ENCODE results near the gene IKBIP. TPM values are rescaled to one million over a fixed set of nuclear protein-coding genes. Genes with fewer than 3 reads are reported as not detected.

IKBIP gene
- total and polyA plus RNA-seq, 9 of the 15 experiments (the other 6 are each of a cell fraction or from before 2014, with no cell fraction given), result 3.3 to 19.5 (median 14.9) TPM

- TF ChIP-seq RERE (CRISPR knock-in tag; IDR thresholded peaks at IDR 0.05; ENCODE audit: borderline replicate concordance) (no peak), ZBTB43 (CRISPR knock-in tag; IDR thresholded peaks at IDR 0.05) (no peak), PCBP1 (IDR thresholded peaks at IDR 0.05; ENCODE audit: low read depth, low read length, poor library complexity, severe bottlenecking) (peak; percentile 85), NCOA4 (IDR thresholded peaks at IDR 0.05; ENCODE audit: partially characterized antibody) (no peak), MCM2 (IDR thresholded peaks at IDR 0.05; ENCODE audit: low read depth) (no peak), SIRT6 (IDR thresholded peaks at IDR 0.05; ENCODE audit: low read depth, low read length) (no peak), SP2 (IDR thresholded peaks at IDR 0.05; ENCODE audit: extremely low read depth, low read depth, low read length, poor library complexity, severe bottlenecking) (peak; percentile 74), NUFIP1 (IDR thresholded peaks at IDR 0.05; ENCODE audit: partially characterized antibody) (no peak), CBX5 (IDR thresholded peaks at IDR 0.05; ENCODE audit: borderline replicate concordance, low read depth) (no peak), TGIF2 (CRISPR knock-in tag; IDR thresholded peaks at IDR 0.05) (no peak; the same call in 1 of the 2 replicates), SAFB (IDR thresholded peaks at IDR 0.05; ENCODE audit: borderline replicate concordance, low read depth, low read length) (no peak), ZBTB5 (IDR thresholded peaks at IDR 0.05) (no peak), PPARD (CRISPR knock-in tag; IDR thresholded peaks at IDR 0.05) (no peak), ZNF217 (CRISPR knock-in tag; IDR thresholded peaks at IDR 0.05) (no peak), HMBOX1 (IDR thresholded peaks at IDR 0.05) (no peak), TEAD1 (CRISPR knock-in tag; IDR thresholded peaks at IDR 0.05) (peak in 1 of 2 experiments; percentile 36; a peak in 1 of 4 replicates), CHD1 (IDR thresholded peaks at IDR 0.05; ENCODE audit: low read length) (no peak), SMAD1 (IDR thresholded peaks at IDR 0.05; ENCODE audit: low read depth, low read length, partially characterized antibody) (peak; percentile 83)
Observed at GRCh38 chr12:98593351-98594049, 51.1 kb downstream of the IKBIP start, which contains the start of gene SLC25A3 (continued).

All from K562 (cell line).